HepG2 (cell line): ENCODE measurements around the gene RTP5. TPM values are rescaled to one million over a fixed set of nuclear protein-coding genes. Genes with fewer than 3 reads are reported as not detected.

Experiments used
- ATAC-seq: fragments of 200-7000 bp; cut with Tn5 transposase; 3 replicates; pipeline ENCODE4 v1.9.1; 2020; ENCODE audit warnings: mild to moderate bottlenecking, moderate library complexity
- BruUV-seq: library from RNA; stranded (reverse); fragments of 400-500 nt; replicated peaks from 2 replicates; lab custom pipeline; 2021; lab: Mats Ljungman, UMichigan
- CTCF ChIA-PET: fragments of 300-600 bp; formaldehyde crosslinking; extraction: SDS; loops from one replicate; lab custom pipeline; 2021; ENCODE audit warnings: low total read pairs, inconsistent platforms, low intra/inter-chr PET ratio; lab: Yijun Ruan, JAX
- POLR2A ChIA-PET: fragments of 350-600 bp; sonication (Branson Sonifier 250); formaldehyde crosslinking; loops from one replicate; lab custom pipeline; 2020; ENCODE audit warnings: antibody characterized with exemption, inconsistent platforms; lab: Yijun Ruan, JAX
- DNase-seq: peaks from one replicate; pipeline ENCODE4 v3.0.0-alpha.2; 2015; ENCODE audit warnings: low spot score
- FAIRE-seq: peaks from 3 replicates; lab custom pipeline; 2011; peaks lifted over from hg19 to GRCh38; lab: Jason Lieb, UNC
- H2AFZ ChIP-seq: one replicate; pipeline ENCODE4 v1.6.1; 2011; ENCODE audit warnings: low read length, inconsistent platforms
- H3K27ac ChIP-seq: fragments of 300-600 bp; 3 replicates; pipeline ENCODE4 v1.8.0; 2011; ENCODE audit warnings: mixed run types, mild to moderate bottlenecking, mixed read lengths, low read length, inconsistent platforms; ENCODE audit not compliant: insufficient read depth; ENCODE audit errors: extremely low read length
- H3K27me3 ChIP-seq, 2 experiments: fragments of 200-600 bp in 1 of 2; 2 replicates in 1 of 2; 3 replicates in 1 of 2; pipeline versions ENCODE4 v1.6.0 to v1.8.0; 2011; ENCODE audit warnings: low read length in 2 of 2, mild to moderate bottlenecking in 2 of 2, moderate library complexity in 2 of 2, inconsistent platforms in 1 of 2; ENCODE audit not compliant: insufficient read depth in 2 of 2, control insufficient read depth in 1 of 2
- H3K36me3 ChIP-seq, 2 experiments: fragments of 200-600 bp in 1 of 2; replicated peaks in 1 of 2; 2 replicates in 1 of 2; 3 replicates in 1 of 2; pipeline versions ENCODE4 v1.5.1 to v1.8.0; 2011; ENCODE audit warnings: low read length in 2 of 2, inconsistent platforms in 1 of 2; ENCODE audit not compliant: insufficient read depth in 2 of 2, control insufficient read depth in 1 of 2
- H3K4me1 ChIP-seq: 2 replicates; pipeline ENCODE4 v1.5.1; 2012; ENCODE audit warnings: low read length, inconsistent platforms; ENCODE audit not compliant: insufficient read depth
- H3K4me2 ChIP-seq: 2 replicates; pipeline ENCODE4 v1.6.0; 2011; ENCODE audit warnings: low read depth, low read length, inconsistent platforms
- H3K4me3 ChIP-seq, 3 experiments: fragments of 200-600 bp in 1 of 3; sonication (generic), shearing (Covaris generic) in 1 of 3; replicated peaks in 1 of 3; 2 replicates each; pipeline ENCODE4 v1.5.1; 2011 to 2016; ENCODE audit warnings: low read length in 3 of 3, inconsistent platforms in 2 of 3, low read depth in 2 of 3, mild to moderate bottlenecking in 2 of 3, control low read depth in 1 of 3, mixed read lengths in 1 of 3; ENCODE audit not compliant: insufficient read depth in 1 of 3
- H3K79me2 ChIP-seq: one replicate; pipeline ENCODE4 v1.6.1; 2011; ENCODE audit warnings: low read length, inconsistent platforms; ENCODE audit not compliant: insufficient read depth
- H3K9ac ChIP-seq: 2 replicates; pipeline ENCODE4 v1.6.0; 2011; ENCODE audit warnings: mild to moderate bottlenecking, low read depth, low read length, inconsistent platforms; ENCODE audit not compliant: insufficient read depth
- H3K9me3 ChIP-seq: 2 replicates; pipeline ENCODE4 v1.5.1; 2012; ENCODE audit warnings: mild to moderate bottlenecking, low read length
- H4K20me1 ChIP-seq: 2 replicates; pipeline ENCODE4 v1.6.0; 2011; ENCODE audit warnings: inconsistent platforms, mild to moderate bottlenecking, low read length, moderate library complexity; ENCODE audit not compliant: insufficient read depth
- HHEX ChIP-seq: IDR thresholded peaks from 2 replicates; pipeline ENCODE4 v1.6.1; 2016; ENCODE audit warnings: control low read depth
- RBM22 ChIP-seq: fragments of 200-400 bp; formaldehyde crosslinking; optimal IDR thresholded peaks from 2 replicates; pipeline ENCODE3; 2017; ENCODE audit warnings: mild to moderate bottlenecking, low read length, moderate library complexity
- STAG1 ChIP-seq: sonication (generic); formaldehyde crosslinking; IDR thresholded peaks from 2 replicates; pipeline ENCODE4 v1.4.0; 2020; ENCODE audit warnings: missing genetic modification reagents
- THAP11 ChIP-seq: IDR thresholded peaks from 2 replicates; pipeline ENCODE4 v1.6.1; 2016; ENCODE audit warnings: missing biosample characterization, missing genetic modification reagents
- WGBS: methylation state at CpG from one replicate; pipeline ENCODE4 v1.1.6; 2017; ENCODE audit warnings: low lambda C conversion rate; 5-methylcytosine and 5-hydroxymethylcytosine counted together
- in situ Hi-C: cut with HindIII; loops from 2 replicates; pipeline ENCODE4 v1.10.0; 2017; ENCODE audit warnings: low pct_unique_long_range_greater_than_20kb; ENCODE audit not compliant: extremely low pct_ligation_motif_present
- intact Hi-C: fragments of 100-400 bp; cut with micrococcal nuclease; formaldehyde crosslinking; loops from one replicate; pipeline ENCODE4 v1.10.0; 2022; ENCODE audit not compliant: unreplicated experiment
- polyA plus RNA-seq, 8 experiments: library from polyadenylated mRNA; depleted of rRNA in 3 of 8; stranded (reverse) in 7 of 8; unstranded in 1 of 8; fragments of >200 nt; fragmentation: Illumina TruSeq in 4 of 8; extraction: Trizol in 4 of 8; gene quantifications; 2 replicates each; pipeline versions ENCODE4 v1.2.1 to v1.2.3, GENCODE V29; 2011 to 2016; ENCODE audit warnings: low read depth in 4 of 8, missing spikeins in 1 of 8, mixed read lengths in 1 of 8; ENCODE audit not compliant: insufficient read depth in 1 of 8
- total RNA-seq, 5 experiments: library from RNA; depleted of rRNA; stranded (reverse); fragments of >200 nt; fragmentation: Illumina TruSeq; extraction: Trizol; gene quantifications; 2 replicates each; pipeline ENCODE4 v1.2.3, GENCODE V29; 2016; ENCODE audit warnings: low read depth in 1 of 5
- TF ChIP-seq, protein P1 (sequence below): sonication (generic); formaldehyde crosslinking; IDR thresholded peaks from 2 replicates; pipeline ENCODE4 v1.5.0; 2020; ENCODE audit warnings: mild to moderate bottlenecking, missing genetic modification reagents, moderate library complexity
- TF ChIP-seq, protein P2 (sequence below): sonication (generic); formaldehyde crosslinking; IDR thresholded peaks from 2 replicates; pipeline ENCODE4 v1.5.1; 2020; ENCODE audit warnings: mild to moderate bottlenecking, missing genetic modification reagents, moderate library complexity

RTP5 gene
- total and polyA plus RNA-seq, 2 of the 13 experiments (the other 11 are each of a cell fraction or from before 2014, with no cell fraction given): not detected

DNA sequence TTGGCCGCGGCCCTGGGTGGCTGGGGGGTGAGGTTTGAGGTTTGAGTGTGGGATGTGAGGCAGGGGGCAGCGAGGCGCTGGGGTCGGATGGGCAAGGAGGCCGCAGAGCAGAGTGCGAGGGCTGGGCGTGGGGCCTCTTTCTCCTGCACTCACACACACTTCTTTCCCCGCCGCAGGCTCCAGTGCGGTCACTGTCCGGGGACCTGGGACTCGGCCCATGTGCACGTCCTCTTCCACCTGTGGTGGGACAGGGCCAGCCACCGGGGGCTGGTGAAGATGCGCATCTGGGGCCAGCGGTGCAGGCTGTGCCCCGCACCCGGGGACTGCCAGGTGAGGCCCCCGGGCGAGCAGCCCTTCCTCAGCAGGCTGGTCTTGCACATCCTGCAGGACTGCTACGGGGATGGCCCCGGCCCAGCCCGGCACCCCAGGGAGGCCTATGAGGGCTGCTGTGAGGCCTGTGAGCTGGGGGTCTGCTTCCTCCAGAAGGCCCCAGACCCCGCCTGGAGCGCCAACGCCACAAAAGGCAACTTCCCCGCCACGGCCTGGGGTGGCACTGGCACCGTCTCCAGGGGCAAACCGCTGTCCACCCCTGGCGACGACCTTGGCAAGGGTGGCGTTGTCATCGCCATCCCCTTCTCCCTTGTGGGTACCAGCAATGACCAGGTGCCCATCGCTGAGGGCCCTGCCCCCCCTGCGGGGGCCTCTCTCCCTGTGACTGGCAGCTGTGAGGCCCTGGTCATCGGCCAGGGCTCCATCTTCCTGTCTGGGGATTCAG is 2.2 kb downstream of the RTP5 start (continued):
- no peak for TF ChIP-seq RBM22
- TF ChIP-seq THAP11: no peak

DNA sequence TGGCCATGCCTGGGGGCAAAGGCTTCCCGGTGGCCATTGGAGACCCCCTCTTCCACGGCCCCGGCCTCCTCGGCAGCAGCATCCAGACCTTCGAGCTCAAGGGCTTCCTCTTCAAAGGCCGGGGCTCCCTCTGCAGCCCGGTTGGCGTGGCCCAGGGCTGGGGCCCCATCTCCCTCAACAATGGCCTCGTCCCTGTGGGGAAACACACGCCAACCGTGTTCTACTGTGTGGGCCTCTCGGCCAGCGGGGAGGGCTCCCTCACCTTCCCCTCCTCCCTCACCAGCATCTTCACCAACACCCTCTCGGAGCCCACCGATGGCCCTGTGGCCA is 2.7 kb downstream of the RTP5 start:
- Histone ChIP-seq H3K27me3 (peaks cover 8 to 34% of the 10 kb centered on the region in 2 experiments; a peak in 4 of 5 replicates), H3K4me3 (no peak overlapping the region), H3K9ac (no peak overlapping the region), H3K9me3 (peaks cover 21% of the 10 kb centered on the region), H3K4me1 (0 out of 2 replicates have a peak, but pooled peaks cover 4% of the 10 kb centered on the region), H3K36me3 (no peaks in the 10 kb centered on the region), H4K20me1 (no peaks in the 10 kb centered on the region), H3K79me2 (no peaks in the 10 kb centered on the region), H3K4me2 (no peak overlapping the region), H3K27ac (no peak overlapping the region), H2AFZ (no peak overlapping the region)
- TF ChIP-seq STAG1 (CRISPR knock-in tag) (peak; percentile 21), HHEX (CRISPR knock-in tag) (no peak)
- TF ChIP-seq, protein P1, sequence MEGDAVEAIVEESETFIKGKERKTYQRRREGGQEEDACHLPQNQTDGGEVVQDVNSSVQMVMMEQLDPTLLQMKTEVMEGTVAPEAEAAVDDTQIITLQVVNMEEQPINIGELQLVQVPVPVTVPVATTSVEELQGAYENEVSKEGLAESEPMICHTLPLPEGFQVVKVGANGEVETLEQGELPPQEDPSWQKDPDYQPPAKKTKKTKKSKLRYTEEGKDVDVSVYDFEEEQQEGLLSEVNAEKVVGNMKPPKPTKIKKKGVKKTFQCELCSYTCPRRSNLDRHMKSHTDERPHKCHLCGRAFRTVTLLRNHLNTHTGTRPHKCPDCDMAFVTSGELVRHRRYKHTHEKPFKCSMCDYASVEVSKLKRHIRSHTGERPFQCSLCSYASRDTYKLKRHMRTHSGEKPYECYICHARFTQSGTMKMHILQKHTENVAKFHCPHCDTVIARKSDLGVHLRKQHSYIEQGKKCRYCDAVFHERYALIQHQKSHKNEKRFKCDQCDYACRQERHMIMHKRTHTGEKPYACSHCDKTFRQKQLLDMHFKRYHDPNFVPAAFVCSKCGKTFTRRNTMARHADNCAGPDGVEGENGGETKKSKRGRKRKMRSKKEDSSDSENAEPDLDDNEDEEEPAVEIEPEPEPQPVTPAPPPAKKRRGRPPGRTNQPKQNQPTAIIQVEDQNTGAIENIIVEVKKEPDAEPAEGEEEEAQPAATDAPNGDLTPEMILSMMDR: peak; percentile 57
- TF ChIP-seq, protein P2, sequence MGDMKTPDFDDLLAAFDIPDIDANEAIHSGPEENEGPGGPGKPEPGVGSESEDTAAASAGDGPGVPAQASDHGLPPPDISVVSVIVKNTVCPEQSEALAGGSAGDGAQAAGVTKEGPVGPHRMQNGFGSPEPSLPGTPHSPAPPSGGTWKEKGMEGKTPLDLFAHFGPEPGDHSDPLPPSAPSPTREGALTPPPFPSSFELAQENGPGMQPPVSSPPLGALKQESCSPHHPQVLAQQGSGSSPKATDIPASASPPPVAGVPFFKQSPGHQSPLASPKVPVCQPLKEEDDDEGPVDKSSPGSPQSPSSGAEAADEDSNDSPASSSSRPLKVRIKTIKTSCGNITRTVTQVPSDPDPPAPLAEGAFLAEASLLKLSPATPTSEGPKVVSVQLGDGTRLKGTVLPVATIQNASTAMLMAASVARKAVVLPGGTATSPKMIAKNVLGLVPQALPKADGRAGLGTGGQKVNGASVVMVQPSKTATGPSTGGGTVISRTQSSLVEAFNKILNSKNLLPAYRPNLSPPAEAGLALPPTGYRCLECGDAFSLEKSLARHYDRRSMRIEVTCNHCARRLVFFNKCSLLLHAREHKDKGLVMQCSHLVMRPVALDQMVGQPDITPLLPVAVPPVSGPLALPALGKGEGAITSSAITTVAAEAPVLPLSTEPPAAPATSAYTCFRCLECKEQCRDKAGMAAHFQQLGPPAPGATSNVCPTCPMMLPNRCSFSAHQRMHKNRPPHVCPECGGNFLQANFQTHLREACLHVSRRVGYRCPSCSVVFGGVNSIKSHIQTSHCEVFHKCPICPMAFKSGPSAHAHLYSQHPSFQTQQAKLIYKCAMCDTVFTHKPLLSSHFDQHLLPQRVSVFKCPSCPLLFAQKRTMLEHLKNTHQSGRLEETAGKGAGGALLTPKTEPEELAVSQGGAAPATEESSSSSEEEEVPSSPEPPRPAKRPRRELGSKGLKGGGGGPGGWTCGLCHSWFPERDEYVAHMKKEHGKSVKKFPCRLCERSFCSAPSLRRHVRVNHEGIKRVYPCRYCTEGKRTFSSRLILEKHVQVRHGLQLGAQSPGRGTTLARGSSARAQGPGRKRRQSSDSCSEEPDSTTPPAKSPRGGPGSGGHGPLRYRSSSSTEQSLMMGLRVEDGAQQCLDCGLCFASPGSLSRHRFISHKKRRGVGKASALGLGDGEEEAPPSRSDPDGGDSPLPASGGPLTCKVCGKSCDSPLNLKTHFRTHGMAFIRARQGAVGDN (CRISPR knock-in tag): 0 out of 2 replicates have a peak, but pooled peaks have one; percentile 17
- intact Hi-C loops: no loop called here
- BruUV-seq: no TSS peak
- DNase-seq (no peak), FAIRE-seq (no peak), ATAC-seq (peak; percentile 10; the same call in 1 of the 3 replicates)
- ChIA-PET POLR2A (no interaction called here), CTCF (no interaction called here)
- in situ Hi-C loops: loop anchor here (10.0 kb wide), 1 partner anchor 137 kb away; the partner anchor contains the start of gene D2HGDH
- WGBS: 41% methylated on average over 15 of the region's 15 CpGs
